NCI-H1436 treated with DMSO at 0.1 percent for 48 hours (cell line): Measurements from ENCODE around the gene GTF3C2.
"Not testable (repeated sequence)": the region's sequence is repeated elsewhere in the genome, so short reads cannot be mapped to it uniquely, and the experiment has no call there.

ENCODE experiments used
- DNase-seq: peaks from one replicate; lab custom pipeline; 2025; lab: John Stamatoyannopoulos, UW

Gene GTF3C2

GRCh38 chr2:27373567-27373966 is 17.0 kb upstream of the GTF3C2 start:
- no peak for DNase-seq

GRCh38 chr2:27372937-27373336 is 16.4 kb upstream of the GTF3C2 start:
- no peak for DNase-seq

- DNase-seq, result no peak
These were observed 14.5 kb upstream of the GTF3C2 start for GRCh38 chr2:27370816-27371620.

- DNase-seq, result peak; percentile 80
These were observed 13.7 kb upstream of the GTF3C2 start, which contains the start of the genes EIF2B4 and SNX17 for GRCh38 chr2:27370026-27370815. EIF2B4 (minus strand) TSS chr2:27370338; CDS start chr2:27370314, 24 bp downstream. SNX17 (plus strand) TSS chr2:27370616; CDS start chr2:27370744, 128 bp downstream.

- no peak for DNase-seq
These were observed 13.0 kb upstream of the GTF3C2 start for GRCh38 chr2:27369471-27370025.

- DNase-seq, result no peak
These were observed 7.4 kb upstream of the GTF3C2 start for GRCh38 chr2:27363933-27364332.

GRCh38 chr2:27362678-27363420 is 6.3 kb upstream of the GTF3C2 start:
- no peak for DNase-seq

- DNase-seq, result no peak
These were observed 545 bp downstream of the GTF3C2 start for GRCh38 chr2:27356056-27356381.

GRCh38 chr2:27354597-27354927 is 2.0 kb downstream of the GTF3C2 start:
- DNase-seq, result no peak

GRCh38 chr2:27353762-27354596 is 2.6 kb downstream of the GTF3C2 start:
- DNase-seq, result no peak

GRCh38 chr2:27353386-27353761 is 3.2 kb downstream of the GTF3C2 start:
- DNase-seq, result not testable (repeated sequence)

- no peak for DNase-seq
These were observed 4.6 kb downstream of the GTF3C2 start for GRCh38 chr2:27351802-27352598.

- no peak for DNase-seq
These were observed 6.4 kb downstream of the GTF3C2 start for GRCh38 chr2:27350106-27350693.

- no peak for DNase-seq
These were observed 8.9 kb downstream of the GTF3C2 start for GRCh38 chr2:27347641-27348040.

GRCh38 chr2:27336173-27336572 is 20.4 kb downstream of the GTF3C2 start:
- DNase-seq, result no peak

- no peak for DNase-seq
These were observed 21.3 kb downstream of the GTF3C2 start for GRCh38 chr2:27335311-27335710.

- no peak for DNase-seq
These were observed 31.8 kb downstream of the GTF3C2 start for GRCh38 chr2:27324720-27325119.

GRCh38 chr2:27323596-27324285 is 32.8 kb downstream of the GTF3C2 start:
- DNase-seq, result no peak

GRCh38 chr2:27322766-27323595 is 33.6 kb downstream of the GTF3C2 start, which contains the start of gene MPV17:
MPV17 (minus strand) TSS chr2:27323097; CDS start chr2:27322517, 580 bp downstream.
- DNase-seq, result no peak
